Tibial nerve (tissue), 4 donors: ENCODE measurements around the gene CCDC61.

Source experiments
- CTCF ChIP-seq, 5 experiments: fragments of 200-600 bp in 3 of 5; fragments of 450-650 bp in 2 of 5; sonication (generic) in 3 of 5; IDR thresholded peaks; one replicate each; pipeline ENCODE4 v1.5.1; 2016 to 2019; ENCODE audit warnings: antibody characterized with exemption in 5 of 5, mild to moderate bottlenecking in 3 of 5, moderate library complexity in 2 of 5
- EP300 ChIP-seq, 2 donors: sonication (generic); formaldehyde crosslinking; IDR thresholded peaks; one replicate each; pipeline ENCODE4 v1.6.1; 2017; ENCODE audit warnings: antibody characterized with exemption in 2 of 2, mild to moderate bottlenecking in 1 of 2
- POLR2A ChIP-seq, 2 donors: fragments of 450-650 bp; IDR thresholded peaks; one replicate each; pipeline ENCODE4 v1.6.1; 2017; ENCODE audit warnings: antibody characterized with exemption in 2 of 2, mild to moderate bottlenecking in 2 of 2, moderate library complexity in 2 of 2

GRCh38 chr19:46043519-46043918, 48.3 kb downstream of the CCDC61 start:
- TF ChIP-seq CTCF (IDR thresholded peaks at IDR 0.05) = no peak
- no peak for TF ChIP-seq EP300 (IDR thresholded peaks at IDR 0.05)
- no peak for TF ChIP-seq POLR2A (IDR thresholded peaks at IDR 0.05)
